C4-2B (cell line): ENCODE measurements around the gene KDM6B.

Experiments used
- CTCF ChIP-seq: fragments of 450-650 bp; conservative IDR thresholded peaks from 2 replicates; pipeline ENCODE4 v1.5.1; 2017; ENCODE audit warnings: mild to moderate bottlenecking
- ZFX ChIP-seq: fragments of 450-650 bp; IDR thresholded peaks from 2 replicates; pipeline ENCODE4 v1.6.1; 2017

GRCh38 chr17:7840441-7840840 is 6.4 kb downstream of the KDM6B start:
- no peak for TF ChIP-seq CTCF
- TF ChIP-seq ZFX = no peak
